GM19035 (cell line): ENCODE measurements around the gene MRLN.
"Not testable (repeated sequence)": the region's sequence is repeated elsewhere in the genome, so short reads cannot be mapped to it uniquely, and the experiment has no call there.

ENCODE experiments used
- ATAC-seq: cut with Tn5 transposase; IDR thresholded peaks from one replicate; pipeline ENCODE4 v1.9.1; 2021; ENCODE audit not compliant: unreplicated experiment

MRLN gene

GRCh38 chr10:59748834-59749233 lies 4.4 kb downstream of the MRLN start:
- ATAC-seq: no peak

DNA sequence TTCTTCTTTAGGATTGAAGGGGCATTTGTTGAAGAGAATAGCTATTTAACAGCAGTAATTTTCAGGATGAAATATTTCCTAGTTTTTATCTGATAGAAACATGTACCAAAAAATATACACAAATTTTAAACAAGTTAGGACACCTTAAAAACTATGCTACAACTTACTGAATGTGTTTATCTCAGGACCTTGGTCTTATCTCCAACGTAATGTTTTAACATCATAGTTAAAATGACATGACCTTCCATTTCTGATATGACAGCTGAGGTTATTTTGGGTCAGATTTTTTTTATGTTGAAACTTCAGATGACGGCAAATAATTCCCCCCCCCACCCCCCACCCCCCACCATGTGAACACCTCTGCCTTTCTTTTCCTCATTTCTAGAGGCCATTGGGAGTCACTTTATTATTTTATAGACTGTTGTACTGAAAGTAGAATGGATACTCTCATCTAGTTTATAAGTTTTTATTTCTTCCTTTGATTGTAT lies 8.0 kb downstream of the MRLN start:
- ATAC-seq: no peak

DNA sequence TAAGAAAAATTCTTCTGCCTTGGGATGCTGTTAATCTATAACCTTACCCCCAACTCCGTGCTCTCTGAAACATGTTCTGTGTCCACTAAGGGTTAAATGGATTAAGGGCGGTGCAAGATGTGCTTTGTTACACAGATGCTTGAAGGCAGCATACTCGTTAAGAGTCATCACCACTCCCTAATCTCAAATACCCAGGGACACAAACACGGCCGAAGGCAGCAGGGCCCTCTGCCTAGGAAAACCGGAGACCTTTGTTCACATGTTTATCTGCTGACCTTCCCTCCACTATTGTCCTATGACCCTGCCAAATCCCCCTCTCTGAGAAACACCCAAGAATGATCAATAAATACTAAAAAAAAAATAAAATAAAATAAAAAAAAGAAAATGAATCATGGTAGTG lies 8.5 kb downstream of the MRLN start:
- ATAC-seq: not testable (repeated sequence)

DNA sequence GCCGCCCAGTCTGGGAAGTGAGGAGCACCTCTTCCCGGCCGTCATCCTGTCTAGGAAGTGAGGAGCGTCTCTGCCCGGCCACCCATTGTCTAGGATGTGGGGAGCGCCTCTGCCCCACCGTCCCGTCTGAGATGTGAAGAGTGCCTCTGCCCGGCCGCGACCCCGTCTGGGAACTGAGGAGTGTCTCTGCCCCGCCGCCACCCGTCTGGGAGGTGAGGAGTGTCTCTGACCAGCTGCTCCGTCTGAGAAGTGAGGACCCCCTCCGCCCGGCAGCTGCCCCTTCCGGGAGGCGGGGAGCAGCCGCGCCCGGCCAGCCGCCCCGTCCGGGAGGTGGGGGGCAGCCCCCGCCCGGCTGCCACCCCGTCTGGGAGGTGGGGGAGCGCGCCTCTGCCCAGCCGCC lies 9.1 kb downstream of the MRLN start:
- not testable (repeated sequence) for ATAC-seq

- ATAC-seq: no peak
Observed at GRCh38 chr10:59741583-59741982, 11.7 kb downstream of the MRLN start.

DNA sequence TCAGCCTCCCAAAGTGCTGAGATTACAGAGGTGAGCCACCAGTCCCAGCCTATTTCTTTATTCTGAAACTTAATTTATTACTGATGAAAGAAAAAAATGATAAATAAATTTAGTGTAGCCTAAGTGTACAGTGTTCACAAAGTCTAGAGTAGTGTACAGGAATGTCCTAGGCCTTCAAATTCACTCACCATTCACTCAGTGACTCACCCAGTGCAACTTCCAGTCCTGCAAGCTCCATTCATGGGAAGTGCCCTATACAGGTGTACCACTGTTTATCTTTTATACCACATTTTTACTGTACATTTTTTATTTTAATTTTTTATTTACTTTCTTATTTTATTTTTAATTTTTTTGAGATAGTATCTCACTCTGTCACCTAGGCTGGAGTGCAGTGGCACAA lies 12.2 kb downstream of the MRLN start:
- ATAC-seq: no peak

DNA sequence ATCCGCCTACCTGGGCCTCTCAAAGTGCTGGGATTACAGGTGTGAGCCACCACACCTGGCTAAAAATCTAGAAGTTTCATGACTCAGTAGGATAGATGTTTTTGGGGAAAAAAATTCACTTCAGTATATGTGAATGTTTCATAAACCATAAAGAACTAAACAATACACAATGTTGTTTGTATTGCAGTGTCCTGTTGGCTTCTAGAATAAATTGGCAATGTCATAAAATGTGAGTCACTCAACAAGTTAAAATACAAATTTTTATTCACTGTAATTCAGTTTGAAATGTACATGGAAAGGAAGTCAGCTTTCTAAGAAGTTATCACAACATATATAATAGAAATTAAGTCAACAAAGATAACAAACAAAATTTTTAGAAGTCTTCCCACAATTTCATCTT lies 16.5 kb downstream of the MRLN start:
- ATAC-seq: no peak

- ATAC-seq: no peak
Observed at GRCh38 chr10:59735296-59735695, 18.0 kb downstream of the MRLN start.

- no peak for ATAC-seq
Observed at GRCh38 chr10:59734014-59734462, 19.2 kb downstream of the MRLN start.

DNA sequence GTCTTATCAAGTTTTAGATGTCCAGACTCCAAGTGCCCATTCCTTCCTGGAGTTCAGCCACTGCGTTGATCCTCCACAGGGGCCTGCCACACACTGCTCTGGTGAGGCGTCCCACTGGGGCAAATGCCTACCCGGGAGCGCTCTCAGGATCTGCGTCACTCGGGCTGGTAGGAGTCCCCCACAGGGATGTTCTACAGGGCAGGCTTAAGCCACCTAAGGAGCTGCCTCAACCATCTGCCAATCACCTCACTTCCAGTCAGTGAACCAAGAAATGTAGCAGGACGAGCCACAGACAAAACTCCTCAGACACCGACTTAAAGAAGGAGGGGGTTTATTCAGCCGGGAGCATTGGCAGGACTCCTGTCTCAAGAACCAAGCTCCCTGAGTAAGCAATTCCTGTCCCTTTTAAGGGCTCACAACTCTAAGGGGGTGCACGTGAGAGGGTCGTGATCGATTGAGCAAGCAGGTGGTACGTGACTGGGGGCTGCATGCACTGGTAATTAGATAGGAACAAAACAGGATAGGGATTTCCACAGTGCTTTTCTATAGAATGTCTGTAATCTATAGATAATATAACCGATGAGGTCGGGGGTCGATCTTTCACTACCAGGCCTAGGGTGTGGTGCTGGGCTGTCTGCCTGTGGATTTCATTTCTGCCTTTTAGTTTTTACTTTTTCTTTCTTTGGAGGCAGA lies 19.8 kb downstream of the MRLN start:
- ATAC-seq: not testable (repeated sequence)

- ATAC-seq: not testable (repeated sequence)
Observed at GRCh38 chr10:59732849-59733248, 20.4 kb downstream of the MRLN start.

DNA sequence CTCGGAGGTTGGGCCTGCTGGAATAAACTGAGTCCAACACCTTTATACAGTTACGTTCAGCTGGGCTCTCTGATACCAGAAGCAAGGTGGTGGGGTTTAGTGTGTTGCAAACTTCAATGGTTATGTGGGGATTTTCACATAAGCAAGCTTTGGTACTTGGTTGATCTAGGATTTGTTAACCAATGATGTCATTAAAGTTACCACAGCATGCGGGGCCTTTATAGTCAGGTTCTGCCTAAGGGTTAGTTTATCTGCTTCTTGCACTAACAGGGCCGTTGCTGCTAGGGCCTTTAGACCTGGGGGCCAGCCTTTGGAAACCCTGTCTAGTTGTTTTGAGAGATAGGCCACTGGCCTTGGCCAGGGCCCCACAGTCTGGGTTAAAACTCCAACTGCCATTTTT lies 24.1 kb downstream of the MRLN start:
- not testable (repeated sequence) for ATAC-seq

DNA sequence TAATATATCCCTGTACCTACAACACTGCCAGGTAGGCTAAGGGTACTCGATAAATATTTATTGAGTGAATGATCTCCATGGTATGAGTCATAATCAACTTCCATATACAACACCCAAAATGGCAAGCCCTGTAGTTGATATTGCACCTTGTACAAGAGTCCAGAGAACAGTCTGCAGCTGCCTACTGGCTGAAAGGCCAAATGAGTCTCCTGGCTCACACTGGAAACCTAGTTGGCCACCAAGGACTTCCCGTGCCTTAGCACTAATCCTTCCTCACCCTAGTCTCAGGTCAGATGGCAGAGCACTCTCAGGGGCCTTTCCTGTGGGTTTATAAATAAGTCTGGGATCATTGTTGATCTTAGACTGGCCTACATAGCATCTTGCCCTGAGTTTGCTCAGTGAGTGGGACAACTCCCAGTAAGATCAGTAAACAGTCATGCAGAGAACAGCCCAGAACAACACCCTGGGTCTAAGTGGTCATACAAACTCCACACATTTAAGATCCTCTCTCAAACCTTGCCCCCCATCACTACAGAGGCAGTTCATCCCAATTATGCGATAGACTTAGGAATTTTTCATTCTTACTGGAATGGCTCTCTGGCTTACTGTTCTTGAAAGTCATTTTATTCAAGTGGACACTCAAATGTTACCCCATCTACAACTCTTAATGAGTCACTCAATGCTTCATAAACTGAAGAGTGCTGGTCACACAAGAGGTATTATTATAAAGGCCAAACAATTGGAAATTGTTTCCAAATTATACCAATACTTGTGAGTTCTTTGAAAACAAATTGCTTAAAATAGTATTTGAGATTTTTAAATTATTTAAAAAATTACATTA lies 28.9 kb downstream of the MRLN start:
- no peak for ATAC-seq

DNA sequence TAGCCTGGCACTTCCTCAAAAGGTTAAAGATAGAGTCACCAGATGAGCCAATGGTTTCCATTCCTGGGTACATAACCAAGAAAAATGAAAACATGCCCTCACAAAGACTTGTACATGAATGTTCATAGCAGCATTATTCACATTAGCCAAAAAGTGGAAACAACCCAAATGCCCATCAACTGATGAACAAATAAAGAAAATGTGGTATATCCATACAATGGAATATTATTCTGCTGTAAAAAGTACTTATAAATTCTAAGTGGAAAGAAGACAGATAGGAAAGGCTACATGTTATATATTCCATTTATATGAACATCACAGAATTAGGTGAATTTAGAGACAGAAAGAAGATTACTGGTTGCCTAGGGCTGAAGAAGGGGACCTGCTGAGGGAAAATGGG lies 32.9 kb downstream of the MRLN start:
- no peak for ATAC-seq

DNA sequence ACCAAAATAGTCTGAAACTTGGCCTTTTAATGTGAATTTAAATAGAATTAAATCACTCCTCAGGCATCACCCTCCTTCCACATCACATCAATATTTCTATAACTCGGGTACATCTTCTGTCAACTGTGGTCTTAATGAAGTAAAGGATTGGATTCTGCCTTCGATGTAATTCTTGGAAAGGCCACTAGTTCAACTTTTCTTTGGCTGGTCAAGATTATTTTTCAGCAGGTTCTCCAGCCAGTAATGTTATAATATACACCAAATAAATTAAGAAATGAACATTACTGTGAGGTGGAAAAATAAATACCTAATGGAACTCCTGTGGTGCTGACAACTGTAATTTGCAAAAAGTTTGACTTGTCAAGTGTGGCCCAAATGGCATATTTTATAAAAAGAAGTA lies 33.9 kb downstream of the MRLN start:
- no peak for ATAC-seq

DNA sequence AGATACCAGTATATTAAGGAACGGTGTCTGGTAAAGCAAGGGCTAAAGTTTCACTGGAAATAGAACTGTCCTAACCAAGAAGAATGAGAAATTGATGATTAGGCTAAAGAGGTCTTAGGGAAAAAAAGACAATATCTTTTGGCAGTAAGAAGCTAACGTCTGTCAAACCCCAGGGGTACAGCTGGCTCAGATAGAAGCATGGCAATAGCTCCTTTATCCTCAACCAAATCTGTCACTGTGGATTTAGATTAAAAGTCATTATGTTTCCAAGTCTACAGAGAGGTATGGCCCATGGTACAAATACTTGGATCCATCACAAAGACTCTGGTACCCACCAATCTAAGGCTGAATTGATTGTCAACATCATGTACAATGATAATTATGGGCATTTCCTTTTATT lies 35.0 kb downstream of the MRLN start:
- ATAC-seq: no peak

DNA sequence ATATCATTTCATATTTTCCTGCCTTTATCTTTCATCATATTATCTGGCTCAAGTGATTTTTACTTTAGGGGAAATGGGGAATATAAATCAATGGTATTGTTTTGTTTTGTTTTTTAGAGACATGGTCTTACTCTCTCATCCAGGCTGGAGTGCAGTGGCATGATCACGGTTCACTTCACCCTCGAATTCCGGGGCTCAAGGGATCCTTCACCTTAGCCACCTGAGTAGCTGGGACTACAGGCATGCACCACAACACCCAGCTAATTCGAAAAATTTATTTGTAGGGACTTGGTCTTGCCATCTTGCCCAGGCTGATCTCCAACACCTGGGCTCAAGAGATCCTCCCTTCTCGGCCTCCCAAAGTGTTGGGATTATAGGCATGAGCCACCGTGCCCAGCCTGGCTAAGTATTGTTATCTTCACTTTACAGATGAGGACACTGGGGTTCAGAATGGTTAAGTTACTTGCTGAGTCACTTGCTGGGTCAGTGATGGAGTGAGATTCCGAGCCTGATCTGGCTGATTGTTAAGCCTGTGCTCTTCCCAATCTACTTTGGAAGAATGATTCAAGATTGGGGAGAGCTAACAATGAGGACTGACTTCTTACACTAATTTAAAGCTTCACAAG lies 39.9 kb downstream of the MRLN start:
- no peak for ATAC-seq

GRCh38 chr10:59711871-59712494 lies 41.3 kb downstream of the MRLN start:
- ATAC-seq: no peak

DNA sequence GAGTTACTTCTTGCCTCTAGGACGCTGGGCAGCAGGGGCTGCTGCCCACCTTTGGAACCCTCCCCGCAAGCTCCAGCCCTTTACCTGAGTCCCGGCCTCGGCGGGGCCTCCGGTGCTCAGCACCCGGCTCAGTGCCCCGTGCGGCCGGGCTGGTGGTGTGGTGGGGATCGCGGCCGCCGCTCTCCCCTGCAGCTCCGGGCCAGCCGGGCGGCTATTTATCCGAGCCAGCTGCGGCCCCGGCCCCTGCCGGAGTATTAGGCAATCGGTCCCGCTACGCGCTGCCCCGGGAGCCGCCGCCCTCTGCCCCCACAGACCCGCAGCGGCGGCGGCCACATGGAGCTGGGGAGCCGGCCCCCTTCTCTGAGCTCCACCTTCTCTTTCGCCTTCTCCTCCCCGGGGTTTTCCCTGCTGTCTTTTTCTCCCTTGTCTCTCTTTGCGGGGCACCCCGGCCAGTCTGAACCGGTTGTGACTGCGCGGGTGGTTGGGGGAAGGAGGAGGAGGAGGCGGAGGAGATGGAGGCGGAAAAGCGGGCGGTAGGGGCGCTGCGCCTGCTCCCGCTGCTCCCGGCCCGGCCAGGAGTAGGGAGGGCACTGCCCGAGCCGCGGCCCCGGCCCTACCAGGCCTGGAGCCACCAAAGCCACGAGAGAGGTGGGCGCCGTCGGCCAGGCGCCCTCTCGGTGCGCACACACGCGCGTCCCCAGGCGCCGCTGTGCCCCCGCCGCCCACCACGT lies 43.7 kb downstream of the MRLN start, which contains the start of gene SLC16A9:
Gene SLC16A9 (minus strand): TSS at position 456 of the 731 bp plus-strand sequence. CDS start 25,559 bp downstream, outside the sequence.
- peak; percentile 71 for ATAC-seq

DNA sequence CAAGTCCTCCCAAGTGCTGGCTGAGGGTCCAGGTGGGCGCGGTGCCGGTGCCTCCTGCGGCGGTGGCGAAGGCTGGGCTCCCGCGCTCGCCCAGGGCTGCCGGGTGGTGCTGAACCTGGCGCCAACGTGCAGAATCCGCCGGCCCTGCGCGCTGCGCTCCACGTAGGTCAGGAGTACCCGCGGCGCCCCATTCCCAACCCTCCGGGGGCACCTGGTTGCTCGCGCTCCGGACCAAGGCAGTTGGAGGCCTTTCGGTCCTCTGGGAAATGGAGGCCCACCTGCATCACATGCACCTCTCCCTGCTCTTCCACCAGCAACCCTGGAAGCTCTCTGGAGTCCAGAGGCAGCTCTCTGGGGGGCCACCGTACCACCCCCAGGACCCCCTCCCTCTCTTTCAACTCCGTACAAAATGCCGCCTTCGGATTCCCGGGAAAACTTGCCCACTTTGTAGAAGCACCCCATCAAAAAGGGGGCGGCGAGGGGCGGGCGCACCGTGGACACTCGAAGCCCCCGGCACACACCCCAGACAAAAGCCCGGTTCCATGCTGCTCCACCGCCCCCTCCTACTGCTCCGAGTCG lies 44.4 kb downstream of the MRLN start:
- no peak for ATAC-seq
